Cardiac fibroblast (primary cell): ENCODE measurements around the gene BRMS1.

Source experiments
- DNase-seq, 2 donors: peaks; one replicate each; pipeline versions ENCODE4 v3.0.0 to v3.0.0-alpha.2; 2010; ENCODE audit warnings: low read depth in 2 of 2
- H3K4me3 ChIP-seq, 2 donors: replicated peaks in 1 of 2; 1 replicate in 1 of 2; 2 replicates in 1 of 2; pipeline ENCODE4 v1.5.1; 2011; ENCODE audit warnings: low read depth in 2 of 2, low read length in 2 of 2, mild to moderate bottlenecking in 2 of 2, moderate library complexity in 1 of 2
- CTCF ChIP-seq: IDR thresholded peaks from one replicate; pipeline ENCODE4 v1.5.1; 2011; ENCODE audit warnings: low read depth, mild to moderate bottlenecking, low read length, inconsistent platforms

The BRMS1 gene

GRCh38 chr11:66346476-66347424 is 1.8 kb upstream of the BRMS1 start:
- no peak for DNase-seq
- no peak for TF ChIP-seq CTCF
- peak overlapping the region; percentile 90 to 91 for H3K4me3 ChIP-seq

GRCh38 chr11:66345316-66345649 is 379 bp upstream of the BRMS1 start:
- H3K4me3 ChIP-seq: peak overlapping the region; percentile 94 to 97
- DNase-seq: no peak
- TF ChIP-seq CTCF: no peak

GRCh38 chr11:66343176-66343575 is 1.7 kb downstream of the BRMS1 start:
- no peak for TF ChIP-seq CTCF
- H3K4me3 ChIP-seq: no peak overlapping the region
- no peak for DNase-seq

- TF ChIP-seq CTCF: no peak
- no peak for DNase-seq
Measured at GRCh38 chr11:66341502-66342126, 3.3 kb downstream of the BRMS1 start.

GRCh38 chr11:66340596-66341501 is 4.1 kb downstream of the BRMS1 start:
- H3K4me3 ChIP-seq: no peak overlapping the region
- no peak for TF ChIP-seq CTCF
- no peak for DNase-seq

More at GRCh38 chr11:66341502-66342126, 3.3 kb downstream of the BRMS1 start:
- no peak overlapping the region for H3K4me3 ChIP-seq

GRCh38 chr11:66339686-66340483 is 5.0 kb downstream of the BRMS1 start:
- H3K4me3 ChIP-seq: no peak overlapping the region
- no peak for TF ChIP-seq CTCF
- no peak for DNase-seq
